Measurements from ENCODE around the gene TOGARAM2. TPM values are rescaled to one million over a fixed set of nuclear protein-coding genes. Genes with fewer than 3 reads are reported as not detected.
A peak's percentile ranks its signal among the peaks of the same experiment; 100 is the strongest.

TOGARAM2 gene
- total RNA-seq, 2 donors from 2014 or later = 0.49 to 2.4 TPM

- ATAC-seq (ENCODE audit: insufficient number of reproducible peaks, low FRiP score, low read depth) (no peak), DNase-seq (ENCODE audit: low spot score) (no peak)
- peaks cover 8% of the 10 kb centered on the region for H3K36me3 ChIP-seq
- no peaks in the 10 kb centered on the region for H3K9me3 ChIP-seq
- H3K4me1 ChIP-seq (ENCODE audit: control insufficient read depth in 1 of 2, low read depth in 2 of 2) = no peaks in the 10 kb centered on the region
- H3K27ac ChIP-seq = no peak overlapping the region
- no peaks in the 10 kb centered on the region for H3K27me3 ChIP-seq (replicated peaks; ENCODE audit: insufficient read depth)
- TF ChIP-seq CTCF (IDR thresholded peaks at IDR 0.05) = no peak
- H3K4me3 ChIP-seq = no peak overlapping the region
Observed at GRCh38 chr2:28952836-28953211, 28.3 kb upstream of the TOGARAM2 start.

GRCh38 chr2:28955467-28955866, 25.6 kb upstream of the TOGARAM2 start:
- no peak for TF ChIP-seq CTCF (IDR thresholded peaks at IDR 0.05)
- Histone ChIP-seq H3K9me3 (no peaks in the 10 kb centered on the region), H3K4me3 (no peak overlapping the region), H3K36me3 (no peaks in the 10 kb centered on the region), H3K27me3 (replicated peaks; ENCODE audit: insufficient read depth) (no peaks in the 10 kb centered on the region), H3K4me1 (ENCODE audit: control insufficient read depth in 1 of 2, low read depth in 2 of 2) (no peaks in the 10 kb centered on the region), H3K27ac (no peak overlapping the region)
- no peak for ATAC-seq (ENCODE audit: insufficient number of reproducible peaks, low FRiP score, low read depth)
- no peak for DNase-seq (ENCODE audit: low spot score)

GRCh38 chr2:28956415-28956826, 24.7 kb upstream of the TOGARAM2 start:
- peak; percentile 11 for TF ChIP-seq CTCF (IDR thresholded peaks at IDR 0.05)
- H3K27ac ChIP-seq = no peak overlapping the region
- peak overlapping the region; percentile 37 for H3K4me3 ChIP-seq
- no peak for DNase-seq (ENCODE audit: low spot score)
- H3K36me3 ChIP-seq = no peaks in the 10 kb centered on the region
- H3K4me1 ChIP-seq (ENCODE audit: control insufficient read depth in 1 of 2, low read depth in 2 of 2) = no peaks in the 10 kb centered on the region
- H3K27me3 ChIP-seq (replicated peaks; ENCODE audit: insufficient read depth) = no peaks in the 10 kb centered on the region
- ATAC-seq (ENCODE audit: insufficient number of reproducible peaks, low FRiP score, low read depth) = no peak
- H3K9me3 ChIP-seq = no peaks in the 10 kb centered on the region

GRCh38 chr2:28956890-28957289, 24.2 kb upstream of the TOGARAM2 start:
- Histone ChIP-seq H3K36me3 (no peaks in the 10 kb centered on the region), H3K4me3 (peak overlapping the region; percentile 37), H3K4me1 (ENCODE audit: control insufficient read depth in 1 of 2, low read depth in 2 of 2) (no peaks in the 10 kb centered on the region), H3K27me3 (replicated peaks; ENCODE audit: insufficient read depth) (no peaks in the 10 kb centered on the region), H3K27ac (no peak overlapping the region), H3K9me3 (no peaks in the 10 kb centered on the region)
- ATAC-seq (ENCODE audit: insufficient number of reproducible peaks, low FRiP score, low read depth) (no peak), DNase-seq (ENCODE audit: low spot score) (no peak)
- peak; percentile 11 for TF ChIP-seq CTCF (IDR thresholded peaks at IDR 0.05)

- no peak for DNase-seq (ENCODE audit: low spot score)
Observed at GRCh38 chr2:28958689-28959088, 22.4 kb upstream of the TOGARAM2 start.

More at GRCh38 chr2:28958689-28959088, 22.4 kb upstream of the TOGARAM2 start:
- Histone ChIP-seq H3K9me3 (no peaks in the 10 kb centered on the region), H3K27me3 (replicated peaks; ENCODE audit: insufficient read depth) (no peaks in the 10 kb centered on the region), H3K4me3 (no peak overlapping the region), H3K4me1 (ENCODE audit: control insufficient read depth in 1 of 2, low read depth in 2 of 2) (no peaks in the 10 kb centered on the region), H3K36me3 (no peaks in the 10 kb centered on the region), H3K27ac (no peak overlapping the region)
- ATAC-seq (ENCODE audit: insufficient number of reproducible peaks, low FRiP score, low read depth) = peak; percentile 40
- peak; percentile 71 for TF ChIP-seq CTCF (IDR thresholded peaks at IDR 0.05)

All from thoracic aorta (tissue), 2 donors.